ENCODE data around the gene SLC2A3.
"Not testable (repeated sequence)": the region's sequence is repeated elsewhere in the genome, so short reads cannot be mapped to it uniquely, and the experiment has no call there.

SLC2A3 gene

DNA sequence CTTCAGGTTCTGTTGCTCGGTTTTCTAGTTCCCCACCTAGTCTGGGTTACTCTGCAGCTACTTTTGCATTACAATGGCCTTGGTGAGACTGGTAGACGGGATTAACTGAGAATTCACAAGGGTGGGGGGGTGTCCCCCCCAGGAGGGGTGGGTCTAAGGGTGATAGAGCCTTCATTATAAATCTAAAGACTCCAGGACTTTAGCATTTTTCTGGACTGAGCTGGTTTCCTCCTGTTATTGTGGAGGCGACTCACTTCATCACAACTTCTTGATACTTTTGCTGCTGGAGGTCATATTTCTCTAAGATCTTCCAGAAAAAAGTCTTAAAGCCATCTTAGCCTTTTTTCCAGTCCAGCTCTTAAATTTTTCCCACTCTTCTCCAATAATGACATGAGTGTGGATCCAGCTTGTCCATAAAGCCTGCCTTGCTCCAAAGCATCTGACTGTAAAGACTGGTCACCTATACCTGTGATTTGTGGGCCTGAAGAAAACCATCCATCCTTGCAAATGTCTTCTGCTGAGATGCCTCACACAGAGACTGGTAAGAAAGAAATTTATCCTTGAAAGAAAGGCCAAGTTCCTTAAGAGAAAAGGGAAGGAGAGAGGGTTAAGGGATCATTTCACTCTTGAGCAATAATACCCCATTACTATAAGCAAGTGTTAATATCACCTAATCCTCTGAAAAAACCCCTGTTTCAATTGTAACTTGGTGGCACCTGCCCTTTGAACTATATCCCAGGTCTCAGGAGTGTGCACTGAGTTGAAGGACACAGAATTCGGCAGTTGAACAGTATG is 43.6 kb downstream of the SLC2A3 start:
- Histone ChIP-seq H3K9me3 (ENCODE audit: insufficient read depth, low read depth, low read length) (no peaks in the 10 kb centered on the region), H3K9ac (ENCODE audit: low read length) (no peak overlapping the region), H3K4me2 (ENCODE audit: low read length) (no peak overlapping the region), H2BK120ac (ENCODE audit: insufficient read depth, low read length, poor library complexity) (no peak overlapping the region), H3K23ac (ENCODE audit: low read length) (no peak overlapping the region), H3K18ac (ENCODE audit: low read length) (no peak overlapping the region), H4K91ac (ENCODE audit: low read depth, low read length) (no peak overlapping the region), H2BK12ac (ENCODE audit: low read length) (no peak overlapping the region), H3K79me1 (ENCODE audit: low read length) (no peaks in the 10 kb centered on the region), H4K8ac (ENCODE audit: low read depth, low read length) (no peak overlapping the region), H3K27ac (ENCODE audit: low read depth, low read length) (no peak overlapping the region), H3K79me2 (ENCODE audit: control insufficient read depth, insufficient read depth, low read length, poor library complexity) (no peaks in the 10 kb centered on the region), H2BK5ac (ENCODE audit: low read depth, low read length, poor library complexity) (no peak overlapping the region), H3K4me3 (ENCODE audit: low read depth, low read length) (no peak overlapping the region), H2AFZ (ENCODE audit: insufficient read depth, low read length, poor library complexity) (no peak overlapping the region), H4K12ac (ENCODE audit: low read depth, low read length) (no peak overlapping the region), H3K27me3 (ENCODE audit: insufficient read depth, low read length) (no peaks in the 10 kb centered on the region), H3K36me3 (ENCODE audit: control insufficient read depth in 1 of 2, insufficient read depth in 2 of 2, low read length in 2 of 2) (no peaks in the 10 kb centered on the region), H3K14ac (ENCODE audit: low read length) (no peak overlapping the region), H2AK5ac (ENCODE audit: low read length) (no peak overlapping the region), H3K4me1 (ENCODE audit: control insufficient read depth in 1 of 2, insufficient read depth in 2 of 2, low read length in 2 of 2) (peaks cover 0 to 5% of the 10 kb centered on the region in 2 experiments), H3K4ac (ENCODE audit: low read depth, low read length) (no peak overlapping the region)
- DNase-seq: no peak
- WGBS (ENCODE audit: extremely low coverage, insufficient coverage, insufficient read length): no CpG with 5 or more reads among the region's 4 CpGs

DNA sequence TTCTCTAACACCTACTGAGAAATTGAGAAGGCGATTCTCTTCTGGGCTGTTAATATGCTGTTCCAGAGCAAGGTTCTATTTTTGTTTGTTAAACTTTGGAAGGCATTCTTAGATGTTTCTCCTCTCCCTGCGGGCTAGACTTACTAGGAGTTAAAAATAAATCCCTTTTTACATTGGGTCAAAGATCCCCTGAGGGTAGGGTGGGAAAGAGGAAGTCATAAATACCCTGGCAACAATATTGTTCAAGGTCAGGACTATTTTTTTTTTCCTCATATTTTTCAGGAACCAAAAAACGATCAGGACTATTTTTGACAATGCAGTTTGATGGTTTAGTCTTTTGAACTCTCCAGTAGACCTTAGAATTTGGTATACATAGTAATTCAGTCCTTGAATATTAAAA is 51.3 kb downstream of the SLC2A3 start:
- Histone ChIP-seq H3K4me3 (ENCODE audit: low read depth, low read length) (no peak overlapping the region), H3K27me3 (ENCODE audit: insufficient read depth, low read length) (no peaks in the 10 kb centered on the region), H3K23ac (ENCODE audit: low read length) (no peak overlapping the region), H3K4me2 (ENCODE audit: low read length) (no peak overlapping the region), H4K91ac (ENCODE audit: low read depth, low read length) (no peak overlapping the region), H2BK5ac (ENCODE audit: low read depth, low read length, poor library complexity) (no peak overlapping the region), H3K27ac (ENCODE audit: low read depth, low read length) (no peak overlapping the region), H4K8ac (ENCODE audit: low read depth, low read length) (no peak overlapping the region), H3K79me1 (ENCODE audit: low read length) (no peaks in the 10 kb centered on the region), H2BK12ac (ENCODE audit: low read length) (no peak overlapping the region), H3K4me1 (ENCODE audit: control insufficient read depth in 1 of 2, insufficient read depth in 2 of 2, low read length in 2 of 2) (no peaks in the 10 kb centered on the region), H3K4ac (ENCODE audit: low read depth, low read length) (no peak overlapping the region), H3K36me3 (ENCODE audit: control insufficient read depth in 1 of 2, insufficient read depth in 2 of 2, low read length in 2 of 2) (peaks cover 0 to 4% of the 10 kb centered on the region in 2 experiments), H3K79me2 (ENCODE audit: control insufficient read depth, insufficient read depth, low read length, poor library complexity) (no peaks in the 10 kb centered on the region), H2AK5ac (ENCODE audit: low read length) (no peak overlapping the region), H2AFZ (ENCODE audit: insufficient read depth, low read length, poor library complexity) (no peak overlapping the region), H4K12ac (ENCODE audit: low read depth, low read length) (no peak overlapping the region), H3K9me3 (ENCODE audit: insufficient read depth, low read depth, low read length) (no peaks in the 10 kb centered on the region), H3K14ac (ENCODE audit: low read length) (no peak overlapping the region), H2BK120ac (ENCODE audit: insufficient read depth, low read length, poor library complexity) (no peak overlapping the region), H3K18ac (ENCODE audit: low read length) (no peak overlapping the region), H3K9ac (ENCODE audit: low read length) (no peak overlapping the region)
- no peak for DNase-seq
- WGBS (ENCODE audit: extremely low coverage, insufficient coverage, insufficient read length): no CpG with 5 or more reads among the region's 3 CpGs

DNA sequence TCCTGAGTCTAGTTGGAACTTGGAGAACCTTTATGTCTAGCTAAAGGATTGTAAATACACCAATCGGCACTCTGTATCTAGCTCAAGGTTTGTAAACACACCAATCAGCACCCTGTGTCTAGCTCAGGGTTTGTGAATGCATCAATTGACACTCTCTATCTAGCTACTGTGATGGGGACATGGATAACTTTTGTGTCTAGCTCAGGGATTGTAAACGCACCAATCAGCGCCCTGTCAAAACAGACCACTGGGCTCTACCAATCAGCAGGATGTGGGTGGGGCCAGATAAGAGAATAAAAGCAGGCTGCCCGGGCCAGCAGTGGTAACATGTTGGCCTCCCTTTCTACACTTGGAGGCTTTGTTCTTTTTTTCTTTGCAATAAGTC is 54.3 kb downstream of the SLC2A3 start:
- not testable (repeated sequence) for H2AFZ ChIP-seq (ENCODE audit: insufficient read depth, low read length, poor library complexity); H3K23ac ChIP-seq (ENCODE audit: low read length); H3K4ac ChIP-seq (ENCODE audit: low read depth, low read length); H4K12ac ChIP-seq (ENCODE audit: low read depth, low read length); H3K27ac ChIP-seq (ENCODE audit: low read depth, low read length); H3K9me3 ChIP-seq (ENCODE audit: insufficient read depth, low read depth, low read length); H2BK5ac ChIP-seq (ENCODE audit: low read depth, low read length, poor library complexity); H3K79me1 ChIP-seq (ENCODE audit: low read length); H3K4me3 ChIP-seq (ENCODE audit: low read depth, low read length); H4K8ac ChIP-seq (ENCODE audit: low read depth, low read length); H3K4me2 ChIP-seq (ENCODE audit: low read length); H2BK120ac ChIP-seq (ENCODE audit: insufficient read depth, low read length, poor library complexity); H2AK5ac ChIP-seq (ENCODE audit: low read length); H3K79me2 ChIP-seq (ENCODE audit: control insufficient read depth, insufficient read depth, low read length, poor library complexity); DNase-seq; H3K36me3 ChIP-seq (ENCODE audit: control insufficient read depth in 1 of 2, insufficient read depth in 2 of 2, low read length in 2 of 2); H4K91ac ChIP-seq (ENCODE audit: low read depth, low read length); H3K14ac ChIP-seq (ENCODE audit: low read length); H2BK12ac ChIP-seq (ENCODE audit: low read length); H3K4me1 ChIP-seq (ENCODE audit: control insufficient read depth in 1 of 2, insufficient read depth in 2 of 2, low read length in 2 of 2); H3K18ac ChIP-seq (ENCODE audit: low read length); H3K9ac ChIP-seq (ENCODE audit: low read length); H3K27me3 ChIP-seq (ENCODE audit: insufficient read depth, low read length)
- WGBS (ENCODE audit: extremely low coverage, insufficient coverage, insufficient read length): no CpG with 5 or more reads among the region's 4 CpGs

DNA sequence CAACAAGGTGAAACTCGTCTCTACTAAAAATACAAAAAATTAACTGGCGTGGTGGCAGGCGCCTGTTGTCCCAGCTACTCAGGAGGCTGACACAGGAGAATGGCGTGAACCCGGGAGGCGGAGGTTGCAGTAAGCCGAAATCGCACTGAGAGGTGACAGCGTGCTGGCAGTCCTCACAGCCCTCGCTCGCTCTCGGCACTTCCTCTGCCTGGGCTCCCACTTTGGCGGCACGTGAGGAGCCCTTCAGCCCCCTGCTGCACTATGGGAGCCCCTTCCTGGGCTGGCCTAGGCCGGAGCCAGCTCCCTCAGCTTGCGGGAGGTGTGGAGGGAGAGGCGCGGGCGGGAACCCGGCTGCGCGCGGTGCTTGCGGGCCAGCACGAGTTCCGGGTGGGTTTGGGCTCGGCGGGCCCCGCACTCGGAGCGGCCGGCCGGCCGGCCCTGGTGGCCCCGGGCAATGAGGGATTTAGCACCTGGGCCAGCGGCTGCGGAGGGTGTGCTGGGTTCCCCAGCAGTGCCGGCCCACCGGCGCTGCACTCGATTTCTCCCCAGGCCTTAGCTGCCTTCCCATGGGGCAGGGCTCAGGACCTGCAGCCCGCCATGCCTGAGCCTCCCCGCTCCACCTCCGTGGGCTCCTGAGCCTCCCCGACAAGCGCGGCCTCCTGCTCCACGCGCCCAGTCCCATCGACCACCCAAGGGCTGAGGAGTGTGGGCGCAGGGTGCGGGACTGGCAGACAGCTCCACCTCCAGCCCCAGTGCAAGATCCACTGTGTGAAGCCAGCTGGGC is 54.8 kb downstream of the SLC2A3 start:
- not testable (repeated sequence) for H2AFZ ChIP-seq (ENCODE audit: insufficient read depth, low read length, poor library complexity); H3K4me1 ChIP-seq (ENCODE audit: control insufficient read depth in 1 of 2, insufficient read depth in 2 of 2, low read length in 2 of 2); H3K79me1 ChIP-seq (ENCODE audit: low read length); H3K4ac ChIP-seq (ENCODE audit: low read depth, low read length); H4K91ac ChIP-seq (ENCODE audit: low read depth, low read length); H3K27me3 ChIP-seq (ENCODE audit: insufficient read depth, low read length); H2BK5ac ChIP-seq (ENCODE audit: low read depth, low read length, poor library complexity); H3K79me2 ChIP-seq (ENCODE audit: control insufficient read depth, insufficient read depth, low read length, poor library complexity); H2AK5ac ChIP-seq (ENCODE audit: low read length); H3K27ac ChIP-seq (ENCODE audit: low read depth, low read length); H3K18ac ChIP-seq (ENCODE audit: low read length); H3K23ac ChIP-seq (ENCODE audit: low read length); H3K9ac ChIP-seq (ENCODE audit: low read length); H4K12ac ChIP-seq (ENCODE audit: low read depth, low read length); H3K4me3 ChIP-seq (ENCODE audit: low read depth, low read length); H3K36me3 ChIP-seq (ENCODE audit: control insufficient read depth in 1 of 2, insufficient read depth in 2 of 2, low read length in 2 of 2); H3K14ac ChIP-seq (ENCODE audit: low read length); H2BK120ac ChIP-seq (ENCODE audit: insufficient read depth, low read length, poor library complexity); H2BK12ac ChIP-seq (ENCODE audit: low read length); H3K4me2 ChIP-seq (ENCODE audit: low read length); H4K8ac ChIP-seq (ENCODE audit: low read depth, low read length); H3K9me3 ChIP-seq (ENCODE audit: insufficient read depth, low read depth, low read length); DNase-seq
- WGBS (ENCODE audit: extremely low coverage, insufficient coverage, insufficient read length): no CpG with 5 or more reads among the region's 52 CpGs
